Daoy (cell line): ENCODE data around the gene CIB4. TPM values are rescaled to one million over a fixed set of nuclear protein-coding genes. Genes with fewer than 3 reads are reported as not detected.
A peak's percentile ranks its signal among the peaks of the same experiment; 100 is the strongest.
"Not testable (repeated sequence)": the region's sequence is repeated elsewhere in the genome, so short reads cannot be mapped to it uniquely, and the experiment has no call there.

Source experiments
- DNase-seq: peaks from one replicate; pipeline ENCODE4 v3.0.0-alpha.2; 2015; ENCODE audit warnings: low read depth
- total RNA-seq: library from RNA; depleted of rRNA; stranded (reverse); fragments of >200 nt; shearing (Covaris generic); gene quantifications from 2 replicates; pipeline ENCODE4 v1.2.3, GENCODE V29; 2014

CIB4 gene
- total RNA-seq, 1 experiment from 2014 or later, result not detected

DNA sequence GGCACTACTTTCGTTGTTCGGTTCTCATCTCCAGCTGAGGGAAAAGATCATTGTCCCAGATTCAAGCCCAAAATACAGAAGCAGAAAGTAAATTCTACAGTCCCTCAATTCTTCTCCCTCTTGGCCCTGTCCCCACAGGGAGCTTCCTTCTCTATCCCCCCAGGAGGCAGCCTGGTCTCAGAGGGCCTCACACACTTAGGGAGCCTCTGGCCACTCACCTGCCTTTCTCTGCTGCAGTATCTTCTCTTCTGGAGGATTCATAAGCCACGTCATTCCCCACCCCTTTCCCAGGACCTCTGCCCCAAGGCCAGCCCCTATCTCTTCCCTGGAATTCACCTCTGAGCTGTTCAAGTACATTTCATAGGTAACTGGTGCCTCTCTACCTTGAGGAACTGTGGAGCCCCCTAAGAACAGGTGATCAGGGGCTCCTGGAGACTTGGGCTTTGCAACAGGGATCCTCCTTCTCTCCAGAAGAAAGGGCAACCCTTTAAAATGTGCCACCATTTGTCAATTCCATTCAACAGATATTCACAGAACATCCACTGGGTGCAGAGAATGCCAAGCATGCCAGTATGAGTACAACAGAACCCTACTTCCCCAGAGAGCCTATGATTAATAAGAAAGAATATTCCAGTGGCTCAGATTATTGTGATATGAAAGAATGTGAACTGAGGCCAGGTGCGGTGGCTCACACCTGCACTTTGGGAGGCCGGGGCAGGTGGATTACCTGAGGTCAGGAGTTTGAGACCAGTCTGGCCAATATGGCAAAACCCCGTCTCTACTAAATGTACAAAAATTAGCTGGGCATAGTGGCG, 72.9 kb downstream of the CIB4 start:
- no peak for DNase-seq

DNA sequence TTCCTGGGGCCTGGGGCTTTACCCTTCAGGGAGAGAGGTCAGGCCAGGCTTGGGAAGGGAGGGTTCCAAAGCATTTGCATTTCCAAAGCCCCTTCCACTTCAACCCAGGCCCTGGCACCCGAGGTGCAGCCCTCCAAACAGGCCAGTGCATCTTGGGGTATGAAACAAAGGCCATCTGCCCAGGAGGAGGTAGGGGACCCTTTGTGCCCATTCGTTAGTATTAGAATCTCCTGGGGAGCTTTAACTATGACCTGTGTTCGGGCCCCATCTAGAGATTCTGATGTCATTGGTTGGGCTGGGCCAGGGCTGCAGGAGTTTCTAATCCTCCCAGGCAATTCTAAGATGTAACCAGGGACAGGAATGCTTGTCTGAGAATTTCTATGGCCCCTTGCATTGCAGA, 73.6 kb downstream of the CIB4 start:
- DNase-seq, result no peak

DNA sequence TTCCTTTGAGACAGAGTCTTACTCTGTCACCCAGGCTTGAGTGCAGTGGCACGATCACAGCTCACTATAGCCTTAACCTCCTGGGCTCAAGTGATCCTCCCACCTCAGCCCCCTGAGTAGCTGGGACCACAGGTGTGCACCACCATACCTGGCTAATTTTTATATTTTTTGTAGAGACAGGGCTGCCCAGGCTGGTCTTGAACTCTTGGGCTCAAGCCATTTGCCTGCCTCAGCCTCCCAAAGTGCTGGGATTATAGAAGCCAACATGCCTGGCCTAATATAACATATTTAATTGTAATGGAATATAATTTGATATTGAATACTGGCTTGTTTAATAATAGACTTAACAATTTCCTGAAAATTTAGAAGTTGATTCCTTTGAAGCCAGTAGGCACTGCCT, 74.4 kb downstream of the CIB4 start:
- not testable (repeated sequence) for DNase-seq

- no peak for DNase-seq
Measured at GRCh38 chr2:26566081-26566375, 75.1 kb downstream of the CIB4 start.

DNA sequence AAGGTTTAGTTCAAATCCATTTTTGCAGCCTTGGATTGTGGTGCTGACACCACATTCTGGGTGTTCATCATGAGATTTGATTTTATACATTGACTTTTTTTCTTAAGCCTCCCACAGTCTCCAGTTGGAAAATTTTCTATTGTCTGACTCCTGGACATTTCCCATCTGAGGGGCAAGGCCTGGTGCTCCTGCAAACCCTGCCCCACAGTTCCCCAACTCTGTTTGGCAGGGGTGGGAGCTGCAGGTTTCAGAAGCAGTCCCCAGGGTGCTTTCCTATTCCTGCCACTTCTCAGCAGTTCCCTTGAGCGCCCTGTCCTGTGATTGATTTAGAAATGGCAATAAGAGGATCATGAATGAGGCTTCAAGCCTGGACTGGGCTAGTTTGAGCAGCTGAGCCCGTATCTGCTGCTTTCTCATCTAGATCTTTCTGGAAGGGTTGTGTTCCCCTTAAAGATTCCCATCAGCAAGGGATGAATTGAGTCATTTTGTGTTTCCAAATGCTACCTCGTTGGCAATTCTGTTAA, 77.0 kb downstream of the CIB4 start:
- DNase-seq, result no peak

DNA sequence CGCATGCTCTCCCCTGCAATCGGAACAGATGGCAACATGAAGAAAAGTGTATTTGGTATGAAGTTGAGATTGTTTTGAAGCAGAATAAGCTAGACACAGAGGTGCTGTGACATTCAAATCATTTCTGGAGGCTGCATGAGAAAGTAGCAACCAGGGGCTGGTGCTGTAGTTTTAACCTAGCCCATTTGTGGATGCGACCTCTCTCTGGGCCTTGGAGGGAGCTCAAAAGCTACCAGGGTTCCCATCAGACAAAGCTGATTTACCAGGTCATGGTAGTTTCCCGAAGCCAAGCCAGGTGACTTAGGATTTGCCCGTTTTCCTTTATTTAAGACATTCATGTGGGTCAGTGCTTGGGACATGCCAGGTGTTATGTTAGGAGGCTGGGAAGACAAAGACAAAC, 77.5 kb downstream of the CIB4 start:
- DNase-seq, result no peak

DNA sequence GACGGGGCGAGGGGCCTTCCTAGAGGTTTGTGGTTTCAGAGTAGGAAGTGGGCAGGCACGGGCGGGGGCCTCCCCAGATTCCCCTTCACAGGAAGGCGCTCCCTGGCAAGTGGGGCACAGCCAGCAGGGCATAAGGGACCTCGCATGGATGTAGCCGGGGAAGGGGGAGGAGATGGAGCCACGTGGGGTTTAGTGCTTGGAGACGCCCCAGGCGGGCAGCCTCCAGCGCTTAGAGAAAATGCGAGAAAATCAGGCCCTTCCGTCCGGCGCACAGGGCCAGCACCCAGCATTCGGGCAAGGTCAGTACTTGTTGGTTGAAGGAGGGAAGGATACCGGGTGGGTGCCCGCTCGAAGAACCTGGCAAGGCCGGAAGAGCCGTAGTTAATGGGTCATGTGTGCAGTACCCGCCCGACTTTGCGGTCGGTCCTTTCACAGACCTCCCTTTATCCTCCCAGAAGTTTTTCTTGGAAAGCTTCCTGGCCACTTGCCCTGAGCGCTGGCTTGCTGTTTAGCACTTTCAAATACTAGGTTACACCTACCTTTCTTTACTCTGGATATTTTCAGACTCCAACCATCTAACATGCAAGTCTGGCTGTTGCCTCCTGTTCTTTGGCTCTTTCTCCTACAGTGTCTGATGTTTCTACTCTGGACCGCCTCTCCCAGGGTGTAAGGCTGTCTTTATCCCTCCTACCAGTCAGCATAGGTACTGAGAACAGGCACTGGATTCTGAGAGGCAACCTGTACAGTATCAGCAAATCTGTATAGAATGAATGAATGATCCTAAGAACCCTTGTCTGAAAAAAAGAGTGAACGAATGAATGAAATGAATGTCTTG, 78.1 kb downstream of the CIB4 start:
- DNase-seq, result peak; percentile 84

GRCh38 chr2:26561918-26562810, 79.0 kb downstream of the CIB4 start:
- DNase-seq, result peak; percentile 76

GRCh38 chr2:26561376-26561775, 79.8 kb downstream of the CIB4 start:
- no peak for DNase-seq

GRCh38 chr2:26560892-26561291, 80.3 kb downstream of the CIB4 start:
- DNase-seq, result no peak

DNA sequence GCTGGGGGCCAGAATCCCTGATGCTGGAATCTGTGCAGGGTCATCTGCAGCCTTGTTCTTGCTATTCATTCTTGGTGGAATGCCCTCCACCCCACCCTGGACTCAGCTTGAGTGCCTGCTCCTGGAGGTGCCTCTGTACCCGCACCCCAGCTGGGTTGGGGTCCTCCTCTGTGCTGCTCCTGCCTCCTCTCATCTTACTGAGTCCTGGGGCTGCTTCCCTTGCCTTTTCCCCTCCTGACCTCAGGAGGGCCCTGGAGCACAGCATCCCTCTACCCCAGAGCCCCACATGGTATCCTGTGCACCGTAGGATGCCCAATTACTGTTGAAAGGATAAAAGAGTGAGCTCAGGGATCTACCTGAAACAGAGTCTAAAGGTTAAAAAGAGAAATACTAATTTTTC, 81.6 kb downstream of the CIB4 start:
- DNase-seq, result no peak

- no peak for DNase-seq
Measured at GRCh38 chr2:26559044-26559405, 82.1 kb downstream of the CIB4 start.

- no peak for DNase-seq
Measured at GRCh38 chr2:26558271-26559043, 82.7 kb downstream of the CIB4 start.

- DNase-seq, result no peak
Measured at GRCh38 chr2:26557244-26557925, 83.8 kb downstream of the CIB4 start.

GRCh38 chr2:26556309-26557243, 84.6 kb downstream of the CIB4 start:
- DNase-seq, result no peak

- peak; percentile 30 for DNase-seq
Measured at GRCh38 chr2:26555246-26556133, 85.7 kb downstream of the CIB4 start.

- DNase-seq, result no peak
Measured at GRCh38 chr2:26552641-26553374, 88.4 kb downstream of the CIB4 start.
